CD4-positive, alpha-beta T cell (primary cell): ENCODE results near the gene AFF3. TPM values are rescaled to one million over a fixed set of nuclear protein-coding genes. Genes with fewer than 3 reads are reported as not detected.

Experiments used
- ATAC-seq: fragments of 200-7000 bp; cut with Tn5 transposase; one replicate; pipeline ENCODE4 v1.10.0; 2022; ENCODE audit warnings: mild to moderate bottlenecking; ENCODE audit not compliant: poor library complexity
- CTCF ChIA-PET: fragments of 350-600 bp; sonication (Branson Sonifier 250); formaldehyde crosslinking; loops from one replicate; lab custom pipeline; 2021; ENCODE audit warnings: antibody characterized with exemption, inconsistent platforms; lab: Charles Lee
- POLR2A ChIA-PET: fragments of 350-600 bp; sonication (Branson Sonifier 250); formaldehyde crosslinking; loops from one replicate; lab custom pipeline; 2021; ENCODE audit warnings: antibody characterized with exemption, inconsistent platforms; lab: Charles Lee
- DNase-seq, 14 experiments: peaks; one replicate each; pipeline ENCODE4 v3.0.0-alpha.2; 2013 to 2020; ENCODE audit warnings: mixed read lengths in 2 of 14
- H3K27ac ChIP-seq, 2 donors: one replicate each; pipeline versions ENCODE4 v1.5.1 to v1.7.0; 2013; ENCODE audit warnings: low read length in 2 of 2, low read depth in 1 of 2, mild to moderate bottlenecking in 1 of 2
- H3K27me3 ChIP-seq, 2 experiments: 1 replicate in 1 of 2; 2 replicates in 1 of 2; pipeline versions ENCODE4 v1.6.1 to v1.7.0; 2013; ENCODE audit warnings: low read length in 2 of 2, control low read depth in 1 of 2, mild to moderate bottlenecking in 1 of 2, moderate library complexity in 1 of 2; ENCODE audit not compliant: insufficient read depth in 2 of 2, control insufficient read depth in 1 of 2
- H3K36me3 ChIP-seq: one replicate; pipeline ENCODE4 v1.6.1; 2013; ENCODE audit warnings: low read length, control low read depth; ENCODE audit not compliant: insufficient read depth
- H3K4me1 ChIP-seq: one replicate; pipeline ENCODE4 v1.6.1; 2013; ENCODE audit warnings: low read length, control low read depth; ENCODE audit not compliant: insufficient read depth
- H3K4me3 ChIP-seq: one replicate; pipeline ENCODE4 v1.5.1; 2013; ENCODE audit warnings: mild to moderate bottlenecking, low read length, moderate library complexity
- H3K9me3 ChIP-seq, 2 experiments: 1 replicate in 1 of 2; 2 replicates in 1 of 2; pipeline versions ENCODE4 v1.6.1 to v1.7.0; 2013; ENCODE audit warnings: low read length in 2 of 2, mild to moderate bottlenecking in 2 of 2, control low read depth in 1 of 2, moderate library complexity in 1 of 2; ENCODE audit not compliant: control insufficient read depth in 1 of 2, insufficient read depth in 1 of 2
- H3K27ac Mint-ChIP-seq: one replicate; pipeline ENCODE4 v1.8.0; 2020; ENCODE audit warnings: mixed read lengths
- H3K27me3 Mint-ChIP-seq: one replicate; pipeline ENCODE4 v1.8.0; 2021; ENCODE audit warnings: mixed read lengths
- H3K36me3 Mint-ChIP-seq: one replicate; pipeline ENCODE4 v1.8.0; 2021; ENCODE audit warnings: low read depth, mixed read lengths
- H3K4me1 Mint-ChIP-seq: one replicate; pipeline ENCODE4 v1.8.0; 2021; ENCODE audit warnings: low read depth, mixed read lengths
- H3K4me3 Mint-ChIP-seq: one replicate; pipeline ENCODE4 v1.8.0; 2020; ENCODE audit warnings: mild to moderate bottlenecking, mixed read lengths
- H3K9me3 Mint-ChIP-seq: one replicate; pipeline ENCODE4 v1.8.0; 2020; ENCODE audit warnings: mixed read lengths
- CTCF ChIP-seq: fragments of 200-600 bp; IDR thresholded peaks from one replicate; pipeline ENCODE4 v1.8.0; 2022; ENCODE audit warnings: antibody characterized with exemption, mild to moderate bottlenecking
- intact Hi-C, 2 experiments: fragments of 100-400 bp; cut with DNase I in 1 of 2; cut with micrococcal nuclease in 1 of 2; formaldehyde crosslinking; loops; one replicate each; pipeline versions ENCODE4 v1.15.1 to v1.9.0; 2023 to 2025; cut with DNase I, micrococcal nuclease
- total RNA-seq, 174 experiments: library from RNA in 2 of 174; stranded (reverse) in 2 of 174; gene quantifications; one replicate each; pipeline ENCODE4 v1.2.3 and lab custom pipeline; 2021 to 2026

AFF3 gene
- total RNA-seq, 2 experiments from 2014 or later: 15.4 to 15.7 TPM

- peaks cover 10% of the 10 kb centered on the region for H3K4me1 ChIP-seq
- H3K27ac Mint-ChIP-seq: no peak overlapping the region
Observed at GRCh38 chr2:99865818-99866676, 276.3 kb downstream of the AFF3 start.

GRCh38 chr2:99864561-99865553 is 277.5 kb downstream of the AFF3 start:
- H3K36me3 ChIP-seq: no peaks in the 10 kb centered on the region
- TF ChIP-seq CTCF: no peak
- no peak overlapping the region for H3K27ac Mint-ChIP-seq
- H3K9me3 Mint-ChIP-seq: no peaks in the 10 kb centered on the region
- H3K4me1 Mint-ChIP-seq: peaks cover 32% of the 10 kb centered on the region
- POLR2A ChIA-PET: interaction anchor here (0.6 kb wide), 1 partner anchor 1888 kb away, joined by 3 read pairs; no protein-coding TSS in a partner anchor
- ATAC-seq (no peak), DNase-seq (no peak)
- H3K27me3 ChIP-seq: no peaks in the 10 kb centered on the region
- peaks cover 12% of the 10 kb centered on the region for H3K4me1 ChIP-seq
- no peaks in the 10 kb centered on the region for H3K27me3 Mint-ChIP-seq
- CTCF ChIA-PET: interaction anchor here (1.1 kb wide), 1 partner anchor 15 kb away, joined by 3 read pairs; no protein-coding TSS in a partner anchor
- H3K9me3 ChIP-seq: no peaks in the 10 kb centered on the region
- H3K4me3 ChIP-seq: no peak overlapping the region
- H3K4me3 Mint-ChIP-seq: no peak overlapping the region
- H3K27ac ChIP-seq: no peak overlapping the region
- no peaks in the 10 kb centered on the region for H3K36me3 Mint-ChIP-seq
- intact Hi-C loops: no loop called here

More at GRCh38 chr2:99865818-99866676, 276.3 kb downstream of the AFF3 start:
- intact Hi-C loops: no loop called here
- DNase-seq (no peak), ATAC-seq (no peak)
- Mint-ChIP-seq H3K4me1 (peaks cover 27% of the 10 kb centered on the region), H3K36me3 (no peaks in the 10 kb centered on the region), H3K4me3 (no peak overlapping the region), H3K9me3 (no peaks in the 10 kb centered on the region), H3K27me3 (no peaks in the 10 kb centered on the region)
- Histone ChIP-seq H3K27me3 (no peaks in the 10 kb centered on the region), H3K36me3 (no peaks in the 10 kb centered on the region), H3K27ac (no peak overlapping the region), H3K9me3 (no peaks in the 10 kb centered on the region), H3K4me3 (no peak overlapping the region)
- ChIA-PET CTCF (interaction anchor here (1.1 kb wide), 1 partner anchor 13 kb away, joined by 3 read pairs; no protein-coding TSS in a partner anchor), POLR2A (no interaction called here)
- no peak for TF ChIP-seq CTCF

DNA sequence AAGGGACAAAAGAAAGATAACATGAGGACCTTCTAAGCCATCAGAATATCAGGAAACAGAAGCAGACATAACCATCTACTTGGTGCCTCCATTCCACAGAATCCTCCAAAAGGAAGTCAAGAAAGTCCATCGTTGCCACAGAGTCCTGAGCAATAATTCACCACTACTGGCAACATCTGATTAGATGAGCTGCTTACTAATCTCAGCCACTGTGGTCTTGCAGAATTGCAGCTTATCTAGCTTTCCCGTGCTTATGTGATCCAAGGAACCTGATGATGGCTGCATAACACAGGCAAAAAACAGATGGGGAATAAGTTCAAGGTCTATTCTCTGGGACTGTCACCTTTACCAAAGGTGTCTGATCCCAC is 278.5 kb downstream of the AFF3 start:
- H3K4me1 Mint-ChIP-seq: peaks cover 32% of the 10 kb centered on the region
- no peak overlapping the region for H3K4me3 ChIP-seq
- H3K27ac Mint-ChIP-seq: peak overlapping the region; percentile 7
- no peak for ATAC-seq
- no peak for TF ChIP-seq CTCF
- no peaks in the 10 kb centered on the region for H3K36me3 Mint-ChIP-seq
- intact Hi-C loops: no loop called here
- no peaks in the 10 kb centered on the region for H3K36me3 ChIP-seq
- H3K4me3 Mint-ChIP-seq: no peak overlapping the region
- no peaks in the 10 kb centered on the region for H3K27me3 ChIP-seq
- H3K9me3 ChIP-seq: no peaks in the 10 kb centered on the region
- ChIA-PET CTCF (no interaction called here), POLR2A (no interaction called here)
- no peak overlapping the region for H3K27ac ChIP-seq
- no peaks in the 10 kb centered on the region for H3K9me3 Mint-ChIP-seq
- no peaks in the 10 kb centered on the region for H3K27me3 Mint-ChIP-seq
- peaks cover 12% of the 10 kb centered on the region for H3K4me1 ChIP-seq
- peak in 2 of 14 experiments; percentile 27 to 32 for DNase-seq
